ENCODE results near the gene TPI1. TPM values are rescaled to one million over a fixed set of nuclear protein-coding genes. Genes with fewer than 3 reads are reported as not detected.
A peak's percentile ranks its signal among the peaks of the same experiment; 100 is the strongest.

The TPI1 gene
- total and polyA plus RNA-seq, 2 donors (not counting 3 experiments of a cell fraction or from before 2014, with no cell fraction given), result 643 to 1,816 TPM

DNA sequence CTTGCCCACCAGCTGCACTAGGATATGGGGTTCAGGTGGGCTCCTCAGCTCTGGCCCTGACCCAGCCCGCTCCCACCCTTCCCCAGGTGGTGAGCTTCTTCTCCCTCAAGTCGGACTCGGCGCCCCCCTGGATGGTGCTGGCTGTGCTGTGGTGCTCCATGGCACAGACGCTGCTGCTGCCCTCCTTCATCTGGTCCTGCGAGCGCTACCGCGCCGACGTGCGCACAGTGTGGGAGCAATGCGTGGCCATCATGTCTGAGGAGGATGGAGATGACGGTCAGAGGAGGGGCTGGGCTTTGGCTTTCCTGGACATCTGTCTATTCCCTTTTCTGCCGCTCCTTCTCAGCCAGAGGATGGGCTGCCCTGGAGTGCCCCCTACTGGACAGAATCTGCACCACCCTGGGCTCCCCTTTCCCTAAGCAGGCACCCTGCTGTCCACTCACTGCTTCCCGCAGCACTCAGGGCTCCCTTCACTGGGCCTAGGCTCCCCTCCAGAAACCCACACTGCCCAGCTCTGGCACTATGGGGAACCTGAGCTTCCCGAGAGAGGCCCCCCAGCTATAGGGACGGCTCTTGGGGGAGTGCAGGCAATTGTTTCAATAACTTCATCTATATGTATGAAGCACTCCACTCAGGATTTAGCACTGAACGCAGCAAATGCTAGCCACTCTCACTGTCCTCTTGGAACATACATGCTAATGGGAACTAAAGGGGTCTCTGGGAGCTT is 41.8 kb upstream of the TPI1 start:
- Histone ChIP-seq H3K9me3 (replicated peaks; ENCODE audit: control insufficient read depth, insufficient read depth, low read length) (no peaks in the 10 kb centered on the region), H3K4me3 (replicated peaks in 1 of 3; ENCODE audit: insufficient read depth in 1 of 3, low read depth in 1 of 3, low read length in 3 of 3) (no peak overlapping the region), H3K27me3 (ENCODE audit: control insufficient read depth in 2 of 2, insufficient read depth in 2 of 2, low read length in 2 of 2) (peaks cover 3% of the 10 kb centered on the region in 2 experiments), H2AFZ (ENCODE audit: low read depth, low read length) (peak overlapping the region; percentile 15), H3K4me2 (ENCODE audit: insufficient read depth, low read length) (no peak overlapping the region), H3K36me3 (ENCODE audit: control insufficient read depth in 2 of 2, extremely low read depth in 1 of 2, insufficient read depth in 2 of 2, low read length in 2 of 2) (peaks cover 0 to 2% of the 10 kb centered on the region in 2 experiments), H3K9me1 (replicated peaks; ENCODE audit: control insufficient read depth, extremely low read depth, insufficient read depth, low read length) (no peaks in the 10 kb centered on the region), H3K4me1 (ENCODE audit: control insufficient read depth, extremely low read depth, insufficient read depth, low read length) (peaks cover 23% of the 10 kb centered on the region), H3K27ac (ENCODE audit: insufficient read depth, low read depth, low read length) (no peak overlapping the region), H3K79me2 (ENCODE audit: control insufficient read depth, insufficient read depth, low read length) (peaks cover 23% of the 10 kb centered on the region), H3K9ac (replicated peaks; ENCODE audit: extremely low read depth, insufficient read depth, low read length) (no peak overlapping the region), H4K20me1 (replicated peaks; ENCODE audit: control insufficient read depth, extremely low read depth, insufficient read depth, low read length) (no peaks in the 10 kb centered on the region)
- TF ChIP-seq MYC (IDR thresholded peaks at IDR 0.05; ENCODE audit: low read depth, low read length) (no peak), POLR2A (IDR thresholded peaks at IDR 0.05; ENCODE audit: low read depth, low read length) (no peak), FOS (IDR thresholded peaks at IDR 0.05; ENCODE audit: borderline replicate concordance, insufficient read depth, low read length) (peak; percentile 2), EZH2 (IDR thresholded peaks at IDR 0.05; ENCODE audit: borderline replicate concordance, low read depth, low read length, severe bottlenecking) (no peak), GATA2 (IDR thresholded peaks at IDR 0.05; ENCODE audit: insufficient read depth, insufficient read length, low read depth, low read length) (no peak), JUN (IDR thresholded peaks at IDR 0.05; ENCODE audit: borderline replicate concordance, insufficient read depth, insufficient read length, low read depth) (no peak), POLR2AphosphoS5 (IDR thresholded peaks at IDR 0.05; ENCODE audit: insufficient read depth, low read depth, low read length) (peak; percentile 29)
- TF ChIP-seq, protein P1, sequence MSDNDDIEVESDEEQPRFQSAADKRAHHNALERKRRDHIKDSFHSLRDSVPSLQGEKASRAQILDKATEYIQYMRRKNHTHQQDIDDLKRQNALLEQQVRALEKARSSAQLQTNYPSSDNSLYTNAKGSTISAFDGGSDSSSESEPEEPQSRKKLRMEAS (IDR thresholded peaks at IDR 0.05; ENCODE audit: insufficient read depth, insufficient read length), result no peak
- TF ChIP-seq, protein P2, sequence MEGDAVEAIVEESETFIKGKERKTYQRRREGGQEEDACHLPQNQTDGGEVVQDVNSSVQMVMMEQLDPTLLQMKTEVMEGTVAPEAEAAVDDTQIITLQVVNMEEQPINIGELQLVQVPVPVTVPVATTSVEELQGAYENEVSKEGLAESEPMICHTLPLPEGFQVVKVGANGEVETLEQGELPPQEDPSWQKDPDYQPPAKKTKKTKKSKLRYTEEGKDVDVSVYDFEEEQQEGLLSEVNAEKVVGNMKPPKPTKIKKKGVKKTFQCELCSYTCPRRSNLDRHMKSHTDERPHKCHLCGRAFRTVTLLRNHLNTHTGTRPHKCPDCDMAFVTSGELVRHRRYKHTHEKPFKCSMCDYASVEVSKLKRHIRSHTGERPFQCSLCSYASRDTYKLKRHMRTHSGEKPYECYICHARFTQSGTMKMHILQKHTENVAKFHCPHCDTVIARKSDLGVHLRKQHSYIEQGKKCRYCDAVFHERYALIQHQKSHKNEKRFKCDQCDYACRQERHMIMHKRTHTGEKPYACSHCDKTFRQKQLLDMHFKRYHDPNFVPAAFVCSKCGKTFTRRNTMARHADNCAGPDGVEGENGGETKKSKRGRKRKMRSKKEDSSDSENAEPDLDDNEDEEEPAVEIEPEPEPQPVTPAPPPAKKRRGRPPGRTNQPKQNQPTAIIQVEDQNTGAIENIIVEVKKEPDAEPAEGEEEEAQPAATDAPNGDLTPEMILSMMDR (IDR thresholded peaks at IDR 0.05; ENCODE audit: extremely low read depth in 1 of 2, insufficient read depth in 1 of 2, low read depth in 1 of 2, low read length in 2 of 2), result peak; percentile 95
- FAIRE-seq (peak; percentile 96), DNase-seq (ENCODE audit: low read depth, low spot score) (peak; percentile 87)
- intact Hi-C loops (cut with micrococcal nuclease), result loop anchor here (1.0 kb wide), 5 partner anchors 46 to 208 kb away; partner anchors contain the start of gene MLF2
- ChIA-PET POLR2A (interaction anchor here (1.1 kb wide), 1 partner anchor 59 kb away, joined by 4 read pairs; the partner anchor contains the start of gene PTMS), CTCF (interaction anchor here (0.6 to 12.0 kb wide), 24 partner anchors 9 to 272 kb away, joined by 3 to 148 read pairs (median 5); partner anchors contain the start of genes CD4, COPS7A, LAG3 and MLF2)
- dilution Hi-C loops (cut with MboI; ENCODE audit: extremely low pct_ligation_motif_present, low sequenced_read_pairs), result no loop called here
- BruUV-seq (replicated peaks), result no TSS peak
